MM.1S (cell line): Measurements from ENCODE around the gene TAS2R41.

Experiments
- EZH2 ChIP-seq: fragments of 300-600 bp; sonication (generic); optimal IDR thresholded peaks from 2 replicates; pipeline ENCODE3; 2017; ENCODE audit warnings: low read depth, mild to moderate bottlenecking, antibody characterized with exemption, low read length, mixed read lengths
- TF ChIP-seq, protein P1 (sequence below): fragments of 300-600 bp; sonication (generic); IDR thresholded peaks from 2 replicates; pipeline ENCODE4 v1.5.1; 2016; ENCODE audit warnings: antibody characterized with exemption, low read length, mixed read lengths

DNA sequence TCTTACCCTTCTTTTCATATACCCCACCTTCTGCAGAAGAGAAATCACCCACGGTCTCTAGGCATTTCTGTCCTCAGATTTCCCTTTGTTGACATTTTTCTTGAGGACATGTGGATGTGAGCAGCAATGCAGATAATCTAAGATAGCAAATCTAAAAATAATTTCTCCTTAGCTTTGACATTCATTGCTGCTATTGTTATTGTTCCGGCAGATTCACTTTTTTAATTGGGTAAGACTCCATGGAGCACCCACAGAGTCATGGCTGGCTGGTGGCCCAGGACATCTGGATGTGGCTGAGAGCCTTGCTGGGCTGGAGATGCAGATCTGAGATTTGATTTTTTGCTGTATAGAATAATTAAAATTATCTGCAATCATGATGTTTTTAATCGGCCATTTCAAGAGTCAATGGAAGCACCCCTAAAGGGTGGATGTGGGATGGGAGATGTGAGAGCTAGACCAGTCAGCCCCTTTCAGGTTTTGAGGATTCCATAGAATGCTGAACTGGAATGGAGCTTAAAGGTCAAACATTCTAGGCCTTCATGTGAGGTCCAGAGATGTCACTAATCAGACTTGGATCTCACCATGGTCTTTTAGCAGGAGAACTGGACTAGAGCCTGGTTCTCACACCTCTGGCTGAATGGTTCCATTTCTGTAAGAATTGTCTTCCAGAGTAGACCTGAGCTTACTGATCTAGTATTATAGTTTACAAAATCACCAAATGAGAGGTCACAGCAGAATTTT is 37.5 kb downstream of the TAS2R41 start:
- TF ChIP-seq, protein P1, sequence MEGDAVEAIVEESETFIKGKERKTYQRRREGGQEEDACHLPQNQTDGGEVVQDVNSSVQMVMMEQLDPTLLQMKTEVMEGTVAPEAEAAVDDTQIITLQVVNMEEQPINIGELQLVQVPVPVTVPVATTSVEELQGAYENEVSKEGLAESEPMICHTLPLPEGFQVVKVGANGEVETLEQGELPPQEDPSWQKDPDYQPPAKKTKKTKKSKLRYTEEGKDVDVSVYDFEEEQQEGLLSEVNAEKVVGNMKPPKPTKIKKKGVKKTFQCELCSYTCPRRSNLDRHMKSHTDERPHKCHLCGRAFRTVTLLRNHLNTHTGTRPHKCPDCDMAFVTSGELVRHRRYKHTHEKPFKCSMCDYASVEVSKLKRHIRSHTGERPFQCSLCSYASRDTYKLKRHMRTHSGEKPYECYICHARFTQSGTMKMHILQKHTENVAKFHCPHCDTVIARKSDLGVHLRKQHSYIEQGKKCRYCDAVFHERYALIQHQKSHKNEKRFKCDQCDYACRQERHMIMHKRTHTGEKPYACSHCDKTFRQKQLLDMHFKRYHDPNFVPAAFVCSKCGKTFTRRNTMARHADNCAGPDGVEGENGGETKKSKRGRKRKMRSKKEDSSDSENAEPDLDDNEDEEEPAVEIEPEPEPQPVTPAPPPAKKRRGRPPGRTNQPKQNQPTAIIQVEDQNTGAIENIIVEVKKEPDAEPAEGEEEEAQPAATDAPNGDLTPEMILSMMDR: no peak
- TF ChIP-seq EZH2: no peak
